Measurements from ENCODE around the gene BBS10. TPM values are rescaled to one million over a fixed set of nuclear protein-coding genes. Genes with fewer than 3 reads are reported as not detected.

The BBS10 gene
- total and polyA plus RNA-seq, 9 of the 15 experiments (the other 6 are each of a cell fraction or from before 2014, with no cell fraction given), result 2.3 to 14.9 (median 5.9) TPM

- ATAC-seq (no peak), DNase-seq (ENCODE audit: extremely low read depth in 1 of 4, low spot score in 3 of 4) (no peak), FAIRE-seq (no peak)
- TF ChIP-seq TFE3 (CRISPR knock-in tag; IDR thresholded peaks at IDR 0.05) (peak; percentile 90), ZMIZ1 (IDR thresholded peaks at IDR 0.05; ENCODE audit: low read depth in 2 of 2, low read length in 2 of 2) (no peak)
- no peaks in the 10 kb centered on the region for H3K9me3 ChIP-seq (replicated peaks; ENCODE audit: control insufficient read depth, insufficient read depth, low read depth, low read length)
- H3K4me1 ChIP-seq (replicated peaks in 1 of 2; ENCODE audit: control insufficient read depth in 2 of 2, insufficient read depth in 2 of 2, low read length in 2 of 2), result peaks cover 8 to 19% of the 10 kb centered on the region in 2 experiments; a peak in 4 of 5 replicates
- no peaks in the 10 kb centered on the region for H3K27me3 ChIP-seq (ENCODE audit: control insufficient read depth in 2 of 2, insufficient read depth in 2 of 2, low read length in 2 of 2)
- 95% methylated on average over 1 of the region's 1 CpG for WGBS (ENCODE audit: insufficient coverage, low coverage, missing lambda C conversion rate)
- H3K36me3 ChIP-seq (ENCODE audit: control insufficient read depth, insufficient read depth, low read length), result no peaks in the 10 kb centered on the region
- CTCF ChIA-PET (ENCODE audit: low intra/inter-chr PET ratio), result no interaction called here
- no peak overlapping the region for H3K4me3 ChIP-seq
- no peak overlapping the region for H3K27ac ChIP-seq (ENCODE audit: extremely low read depth, low read depth, low read length)
- peaks cover 16% of the 10 kb centered on the region for H3K79me2 ChIP-seq (ENCODE audit: control insufficient read depth, insufficient read depth, low read length)
- no TSS peak for BruUV-seq (replicated peaks)
- intact Hi-C loops (cut with micrococcal nuclease) (loop anchor here (5.0 to 10.0 kb wide), 3 partner anchors 38 to 861 kb away; partner anchors contain the start of gene GLIPR1), in situ Hi-C loops (cut with MboI) (loop anchor here (10.0 kb wide), 3 partner anchors 191 to 1021 kb away; no protein-coding TSS in a partner anchor)
- no peak overlapping the region for H3K9ac ChIP-seq (ENCODE audit: insufficient read depth in 1 of 2, low read depth in 2 of 2, low read length in 2 of 2)
- H4K20me1 ChIP-seq (replicated peaks; ENCODE audit: control insufficient read depth, insufficient read depth, low read length), result no peaks in the 10 kb centered on the region
- no peak overlapping the region for H3K4me2 ChIP-seq (ENCODE audit: insufficient read depth, low read length)
- no peaks in the 10 kb centered on the region for H3K9me1 ChIP-seq (ENCODE audit: control insufficient read depth, insufficient read depth, low read length)
- POLR2A ChIA-PET, result interaction anchor here (0.8 kb wide), 1 partner anchor 11 kb away, joined by 3 read pairs; no protein-coding TSS in a partner anchor
- no peak overlapping the region for H2AFZ ChIP-seq (ENCODE audit: low read depth, low read length)
These were observed 2.6 kb downstream of the BBS10 start for GRCh38 chr12:76345569-76345968.
